MM.1S (cell line): ENCODE data around the gene PTPRJ.

Source experiments
- EZH2phosphoT487 ChIP-seq: fragments of 300-600 bp; sonication (generic); IDR thresholded peaks from 2 replicates; pipeline ENCODE4 v1.6.1; 2018; ENCODE audit warnings: antibody characterized with exemption, low read length
- TF ChIP-seq, protein P1 (sequence below): fragments of 300-600 bp; sonication (generic); IDR thresholded peaks from 2 replicates; pipeline ENCODE4 v1.5.1; 2016; ENCODE audit warnings: antibody characterized with exemption, low read length, mixed read lengths

DNA sequence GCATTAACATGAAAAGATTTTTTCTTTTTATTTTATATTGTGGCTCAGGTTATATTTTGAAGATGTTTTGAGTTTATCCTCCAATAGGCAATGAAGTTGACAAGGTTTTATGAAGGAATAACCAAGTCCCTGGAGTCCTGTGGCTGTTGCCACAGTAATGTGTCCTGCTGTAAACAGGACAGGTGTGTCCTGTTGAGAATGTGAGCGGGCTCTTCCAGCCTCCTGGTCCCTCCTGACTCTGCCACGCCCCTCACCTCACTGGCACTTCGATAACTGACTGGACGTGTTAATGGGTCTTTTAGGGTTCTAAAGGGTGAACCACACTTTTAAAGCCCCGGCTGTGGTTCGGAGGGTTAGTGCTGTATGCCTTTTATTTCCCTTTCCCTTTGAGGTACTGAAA lies 188.5 kb downstream of the PTPRJ start:
- TF ChIP-seq, protein P1, sequence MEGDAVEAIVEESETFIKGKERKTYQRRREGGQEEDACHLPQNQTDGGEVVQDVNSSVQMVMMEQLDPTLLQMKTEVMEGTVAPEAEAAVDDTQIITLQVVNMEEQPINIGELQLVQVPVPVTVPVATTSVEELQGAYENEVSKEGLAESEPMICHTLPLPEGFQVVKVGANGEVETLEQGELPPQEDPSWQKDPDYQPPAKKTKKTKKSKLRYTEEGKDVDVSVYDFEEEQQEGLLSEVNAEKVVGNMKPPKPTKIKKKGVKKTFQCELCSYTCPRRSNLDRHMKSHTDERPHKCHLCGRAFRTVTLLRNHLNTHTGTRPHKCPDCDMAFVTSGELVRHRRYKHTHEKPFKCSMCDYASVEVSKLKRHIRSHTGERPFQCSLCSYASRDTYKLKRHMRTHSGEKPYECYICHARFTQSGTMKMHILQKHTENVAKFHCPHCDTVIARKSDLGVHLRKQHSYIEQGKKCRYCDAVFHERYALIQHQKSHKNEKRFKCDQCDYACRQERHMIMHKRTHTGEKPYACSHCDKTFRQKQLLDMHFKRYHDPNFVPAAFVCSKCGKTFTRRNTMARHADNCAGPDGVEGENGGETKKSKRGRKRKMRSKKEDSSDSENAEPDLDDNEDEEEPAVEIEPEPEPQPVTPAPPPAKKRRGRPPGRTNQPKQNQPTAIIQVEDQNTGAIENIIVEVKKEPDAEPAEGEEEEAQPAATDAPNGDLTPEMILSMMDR: no peak
- TF ChIP-seq EZH2phosphoT487: no peak
